Activated naive CD8-positive, alpha-beta T cell (primary cell): ENCODE measurements around the gene ELL2.
"Not testable (repeated sequence)": the region's sequence is repeated elsewhere in the genome, so short reads cannot be mapped to it uniquely, and the experiment has no call there.

Experiments used
- H3K27ac Mint-ChIP-seq: one replicate; pipeline ENCODE4 v1.8.0; 2021; ENCODE audit warnings: mixed read lengths
- H3K27me3 Mint-ChIP-seq: one replicate; pipeline ENCODE4 v1.8.0; 2021; ENCODE audit warnings: mixed read lengths
- H3K36me3 Mint-ChIP-seq: one replicate; pipeline ENCODE4 v1.8.0; 2021; ENCODE audit warnings: mixed read lengths
- H3K4me1 Mint-ChIP-seq: one replicate; pipeline ENCODE4 v1.8.0; 2021; ENCODE audit warnings: low read depth, mixed read lengths
- H3K4me3 Mint-ChIP-seq: one replicate; pipeline ENCODE4 v1.8.0; 2021; ENCODE audit warnings: mild to moderate bottlenecking, mixed read lengths
- H3K9me3 Mint-ChIP-seq: one replicate; pipeline ENCODE4 v1.8.0; 2021; ENCODE audit warnings: low read depth, mixed read lengths

Gene ELL2

DNA sequence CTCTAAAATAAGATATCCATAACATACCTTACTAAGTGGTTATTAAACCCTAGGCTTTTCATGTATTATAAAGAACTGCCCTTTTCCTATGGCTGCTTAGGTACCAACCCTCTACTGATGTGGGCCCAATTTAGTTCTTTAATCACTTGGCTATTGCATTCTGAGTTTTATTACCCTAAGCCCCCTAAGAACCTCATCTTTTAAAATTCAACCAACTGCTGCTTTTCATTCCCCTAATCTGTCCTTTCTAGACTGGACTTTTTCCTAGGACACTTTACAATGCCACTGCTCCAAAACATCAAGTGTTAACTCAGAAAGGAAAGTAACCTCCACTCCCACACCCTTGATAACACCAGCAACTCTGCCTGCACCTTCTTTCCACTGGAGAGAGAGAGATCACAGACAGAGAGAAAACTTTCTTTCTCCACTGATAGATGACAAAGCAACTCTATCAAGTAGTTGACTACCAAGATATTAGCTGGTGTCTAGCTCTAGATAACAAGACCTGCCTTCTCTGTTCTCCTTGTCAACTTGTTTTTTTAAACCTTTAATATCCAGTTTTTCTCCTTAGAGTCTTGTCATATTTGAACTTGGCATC is 27.3 kb downstream of the ELL2 start:
- peaks cover 18% of the 10 kb centered on the region for H3K36me3 Mint-ChIP-seq
- no peaks in the 10 kb centered on the region for H3K27me3 Mint-ChIP-seq
- H3K9me3 Mint-ChIP-seq, result no peaks in the 10 kb centered on the region
- H3K27ac Mint-ChIP-seq, result no peak overlapping the region
- H3K4me3 Mint-ChIP-seq, result no peak overlapping the region
- H3K4me1 Mint-ChIP-seq, result peaks cover 7% of the 10 kb centered on the region

DNA sequence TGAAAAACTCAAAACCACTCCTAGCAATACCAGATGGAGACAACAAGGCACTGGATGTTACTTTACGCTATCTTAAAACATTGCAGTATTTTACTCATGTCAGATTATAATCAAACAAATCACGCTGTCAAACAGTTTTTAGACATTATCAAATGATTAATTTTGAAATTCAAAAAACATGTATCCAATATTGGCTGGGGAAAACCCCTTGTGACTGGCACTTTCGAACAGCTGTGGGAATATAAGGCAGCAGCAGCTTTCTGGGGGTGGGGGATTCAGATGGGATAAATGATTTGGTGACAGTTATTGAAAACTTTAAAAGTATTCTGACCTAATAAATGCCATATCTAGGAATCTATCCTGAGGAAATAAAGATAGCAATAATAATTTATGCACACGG is 28.7 kb downstream of the ELL2 start:
- Mint-ChIP-seq H3K27ac (no peak overlapping the region), H3K4me1 (peaks cover 17% of the 10 kb centered on the region), H3K9me3 (no peaks in the 10 kb centered on the region), H3K36me3 (peaks cover 19% of the 10 kb centered on the region), H3K27me3 (no peaks in the 10 kb centered on the region), H3K4me3 (no peak overlapping the region)

DNA sequence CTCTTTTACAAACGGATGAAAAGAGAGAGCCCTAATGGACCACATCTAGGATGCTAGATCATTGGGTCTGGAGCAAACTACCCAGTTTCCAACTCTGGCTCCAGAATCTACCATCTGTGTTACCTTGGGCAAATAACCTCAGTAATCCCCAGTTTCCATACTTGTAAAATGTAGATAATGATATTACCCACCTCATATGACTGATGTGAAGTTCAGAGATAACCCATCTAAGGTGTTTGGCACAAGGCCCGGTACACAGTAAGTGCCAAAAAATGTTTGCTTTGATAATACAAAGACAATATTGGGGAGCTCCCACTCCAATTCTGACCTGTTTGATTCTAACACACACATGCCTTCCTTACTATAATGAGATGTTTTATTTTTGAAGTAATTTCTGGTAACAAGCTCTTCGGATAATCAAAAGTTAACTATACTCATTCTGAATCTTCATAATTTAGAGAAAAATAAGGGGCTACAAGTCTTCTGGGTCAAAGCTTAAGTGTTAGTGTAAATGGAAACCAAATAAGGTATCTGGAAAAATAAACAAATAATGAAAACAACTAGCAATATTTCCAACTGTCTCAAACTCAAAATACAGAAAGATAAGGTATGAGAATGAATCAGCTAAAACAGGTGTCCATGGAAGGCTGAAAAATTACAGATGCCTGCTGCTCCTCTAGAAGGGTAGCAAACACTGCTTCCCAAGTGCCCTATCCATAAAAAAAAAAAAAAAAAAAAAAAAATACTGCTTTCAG is 30.4 kb downstream of the ELL2 start:
- Mint-ChIP-seq H3K27me3 (no peaks in the 10 kb centered on the region), H3K27ac (no peak overlapping the region), H3K9me3 (no peaks in the 10 kb centered on the region), H3K36me3 (peaks cover 19% of the 10 kb centered on the region), H3K4me1 (peaks cover 20% of the 10 kb centered on the region), H3K4me3 (no peak overlapping the region)

DNA sequence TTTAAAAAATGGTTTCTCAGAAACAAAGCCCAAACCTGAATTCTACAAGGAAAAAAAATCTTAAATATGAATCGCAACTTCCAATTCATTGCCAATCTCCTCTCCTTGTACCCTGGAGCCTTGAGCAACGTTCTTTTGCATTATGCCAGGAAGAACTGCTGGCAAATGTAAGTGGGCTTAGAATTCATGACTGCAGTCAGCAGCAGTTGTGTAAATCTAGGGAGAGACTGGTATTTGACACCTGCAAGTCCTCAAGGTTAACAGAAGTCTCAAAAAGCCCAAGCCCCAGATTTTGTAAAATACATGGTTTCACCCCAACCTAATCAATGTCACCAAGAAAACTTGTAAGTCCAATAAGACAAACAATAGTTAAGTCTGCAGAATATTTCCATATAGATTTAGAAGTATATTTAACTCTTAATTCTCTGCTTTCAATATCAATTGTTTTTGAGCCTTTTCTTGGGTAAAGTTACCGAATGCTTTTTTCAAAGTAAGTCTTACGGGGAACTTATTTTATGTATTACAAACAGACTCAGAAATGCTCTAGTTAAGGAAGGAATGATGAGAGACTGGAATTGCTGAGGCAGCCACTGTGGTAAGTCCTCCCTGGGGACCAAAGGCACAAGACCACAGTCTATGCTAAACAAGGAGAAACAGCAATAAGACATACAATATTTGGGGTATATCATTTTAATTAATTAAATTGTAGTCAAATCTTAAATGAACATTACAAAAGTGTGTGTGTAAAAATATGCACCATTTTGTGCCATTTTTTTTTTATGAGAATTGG is 31.3 kb downstream of the ELL2 start:
- Mint-ChIP-seq H3K27ac (no peak overlapping the region), H3K4me3 (no peak overlapping the region), H3K9me3 (no peaks in the 10 kb centered on the region), H3K27me3 (no peaks in the 10 kb centered on the region), H3K4me1 (peaks cover 22% of the 10 kb centered on the region), H3K36me3 (peaks cover 12% of the 10 kb centered on the region)

DNA sequence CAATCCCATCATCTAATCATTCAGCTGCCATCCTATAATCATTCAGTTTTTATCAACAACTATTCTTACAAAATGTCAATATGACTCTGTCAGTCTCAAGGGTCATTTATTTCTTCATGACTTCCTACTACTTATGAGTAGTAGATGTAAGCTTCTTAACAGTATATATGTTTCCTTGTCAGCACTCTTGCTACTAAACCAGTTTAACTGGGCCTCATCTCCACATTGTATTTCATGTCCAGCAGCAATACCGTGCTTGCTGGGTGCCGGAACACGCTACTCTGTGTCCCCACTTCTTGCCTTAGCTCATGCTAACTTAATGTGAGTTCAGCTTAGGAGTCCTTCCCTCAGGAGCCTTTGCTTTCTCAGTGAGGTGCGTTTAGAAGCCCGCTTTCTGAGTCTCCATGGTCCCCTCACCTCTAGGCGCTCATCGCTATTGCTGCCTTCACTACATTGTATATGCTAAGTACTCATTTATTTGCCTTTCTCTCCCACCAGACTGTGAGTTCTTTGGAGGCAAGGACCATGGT is 32.9 kb downstream of the ELL2 start:
- peaks cover 12% of the 10 kb centered on the region for H3K36me3 Mint-ChIP-seq
- H3K27me3 Mint-ChIP-seq, result no peaks in the 10 kb centered on the region
- peaks cover 23% of the 10 kb centered on the region for H3K4me1 Mint-ChIP-seq
- H3K27ac Mint-ChIP-seq, result no peak overlapping the region
- peak overlapping the region; percentile 17 for H3K4me3 Mint-ChIP-seq
- H3K9me3 Mint-ChIP-seq, result no peaks in the 10 kb centered on the region

DNA sequence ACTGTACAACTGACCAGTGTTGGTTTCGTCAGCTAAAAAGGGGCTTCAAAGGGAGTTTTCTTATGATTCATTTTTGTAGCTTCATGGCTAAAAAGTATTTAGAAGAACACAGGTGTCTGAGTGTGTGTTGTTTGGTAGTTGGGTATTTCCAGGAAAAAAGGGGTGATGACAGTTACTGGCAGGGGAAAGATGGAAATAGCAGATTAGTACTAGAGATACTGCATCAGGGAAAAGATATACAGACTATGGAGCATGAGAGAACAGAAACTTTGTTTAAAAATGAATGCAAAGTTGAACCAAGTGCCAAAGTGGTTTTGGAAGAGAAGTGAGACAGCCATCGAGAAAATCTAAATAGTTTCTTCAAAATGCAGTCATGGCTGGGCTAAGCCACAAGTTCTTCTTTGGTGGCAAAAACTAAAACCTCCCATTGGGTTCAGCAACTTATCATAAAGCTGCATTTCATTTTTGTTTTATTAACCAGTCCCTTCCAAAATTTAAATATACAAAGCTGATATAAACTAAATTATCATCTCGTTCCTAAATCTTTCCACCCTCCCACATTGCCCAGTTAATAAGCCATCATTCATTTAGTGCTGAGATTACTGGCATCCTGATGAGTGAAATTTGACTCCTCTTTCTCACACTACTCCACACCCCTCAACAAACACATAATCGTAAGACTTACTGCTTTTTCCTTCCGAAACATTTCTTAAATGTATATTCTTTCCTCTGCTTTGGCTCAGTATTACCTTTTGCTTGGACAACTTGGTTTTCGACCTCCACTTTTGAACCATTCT is 33.5 kb downstream of the ELL2 start:
- peaks cover 24% of the 10 kb centered on the region for H3K4me1 Mint-ChIP-seq
- peak overlapping the region; percentile 17 for H3K4me3 Mint-ChIP-seq
- H3K27me3 Mint-ChIP-seq, result no peaks in the 10 kb centered on the region
- peaks cover 14% of the 10 kb centered on the region for H3K36me3 Mint-ChIP-seq
- H3K9me3 Mint-ChIP-seq, result no peaks in the 10 kb centered on the region
- peak overlapping the region; percentile 59 for H3K27ac Mint-ChIP-seq

DNA sequence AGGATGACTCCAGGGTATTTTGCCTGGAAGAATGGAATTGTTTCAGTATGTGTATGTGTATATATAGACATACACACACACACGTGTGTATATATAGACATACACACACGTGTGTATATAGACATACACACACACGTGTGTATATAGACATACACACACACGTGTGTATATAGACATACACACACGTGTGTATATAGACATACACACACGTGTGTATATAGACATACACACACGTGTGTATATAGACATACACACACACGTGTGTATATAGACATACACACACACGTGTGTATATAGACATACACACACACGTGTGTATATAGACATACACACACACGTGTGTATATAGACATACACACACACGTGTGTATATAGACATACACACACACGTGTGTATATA is 34.4 kb downstream of the ELL2 start:
- not testable (repeated sequence) for H3K4me3 Mint-ChIP-seq, H3K27ac Mint-ChIP-seq, H3K9me3 Mint-ChIP-seq, H3K27me3 Mint-ChIP-seq
- peaks cover 22% of the 10 kb centered on the region for H3K4me1 Mint-ChIP-seq
- H3K36me3 Mint-ChIP-seq, result peaks cover 15% of the 10 kb centered on the region

DNA sequence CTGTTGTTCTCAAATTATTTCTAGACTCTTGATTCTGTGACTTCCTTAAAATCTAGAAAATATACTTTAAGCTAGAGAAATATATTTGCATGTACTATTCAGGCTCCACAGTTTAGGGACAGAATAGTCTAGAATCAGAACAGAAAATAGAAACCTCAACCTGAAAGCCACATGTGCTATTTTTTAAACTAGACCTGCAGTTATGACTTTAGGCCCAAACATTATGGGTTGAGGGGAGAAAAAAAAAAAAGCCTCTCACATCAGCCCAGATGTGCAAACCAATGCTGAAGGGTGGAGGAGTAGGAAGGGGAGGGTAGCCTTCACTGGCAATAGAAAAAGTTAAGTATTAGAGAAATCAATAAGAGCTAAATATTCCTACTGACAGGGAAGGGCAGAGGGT is 35.7 kb downstream of the ELL2 start:
- peaks cover 10% of the 10 kb centered on the region for H3K36me3 Mint-ChIP-seq
- no peaks in the 10 kb centered on the region for H3K9me3 Mint-ChIP-seq
- H3K27me3 Mint-ChIP-seq, result no peaks in the 10 kb centered on the region
- peaks cover 22% of the 10 kb centered on the region for H3K4me1 Mint-ChIP-seq
- H3K27ac Mint-ChIP-seq, result no peak overlapping the region
- no peak overlapping the region for H3K4me3 Mint-ChIP-seq

DNA sequence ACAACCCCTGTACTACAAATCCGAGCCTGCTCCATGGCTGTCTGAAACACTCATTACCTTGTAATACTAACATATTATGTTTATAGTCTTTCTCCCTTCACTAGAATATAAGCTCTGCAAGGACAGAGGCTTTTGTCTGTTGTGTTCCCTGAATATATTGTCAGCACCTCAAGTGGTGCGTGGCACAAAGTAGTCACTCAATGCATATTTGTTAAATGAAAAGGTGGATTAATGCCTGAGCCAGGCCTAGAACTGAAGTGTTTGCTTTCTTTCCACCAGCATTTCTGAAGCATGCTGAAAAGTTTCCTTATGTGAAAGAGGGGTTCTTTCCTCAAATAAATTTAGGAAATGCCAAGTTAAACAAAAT is 36.3 kb downstream of the ELL2 start:
- no peak overlapping the region for H3K27ac Mint-ChIP-seq
- no peak overlapping the region for H3K4me3 Mint-ChIP-seq
- H3K36me3 Mint-ChIP-seq, result peaks cover 14% of the 10 kb centered on the region
- peaks cover 24% of the 10 kb centered on the region for H3K4me1 Mint-ChIP-seq
- H3K27me3 Mint-ChIP-seq, result no peaks in the 10 kb centered on the region
- H3K9me3 Mint-ChIP-seq, result no peaks in the 10 kb centered on the region

DNA sequence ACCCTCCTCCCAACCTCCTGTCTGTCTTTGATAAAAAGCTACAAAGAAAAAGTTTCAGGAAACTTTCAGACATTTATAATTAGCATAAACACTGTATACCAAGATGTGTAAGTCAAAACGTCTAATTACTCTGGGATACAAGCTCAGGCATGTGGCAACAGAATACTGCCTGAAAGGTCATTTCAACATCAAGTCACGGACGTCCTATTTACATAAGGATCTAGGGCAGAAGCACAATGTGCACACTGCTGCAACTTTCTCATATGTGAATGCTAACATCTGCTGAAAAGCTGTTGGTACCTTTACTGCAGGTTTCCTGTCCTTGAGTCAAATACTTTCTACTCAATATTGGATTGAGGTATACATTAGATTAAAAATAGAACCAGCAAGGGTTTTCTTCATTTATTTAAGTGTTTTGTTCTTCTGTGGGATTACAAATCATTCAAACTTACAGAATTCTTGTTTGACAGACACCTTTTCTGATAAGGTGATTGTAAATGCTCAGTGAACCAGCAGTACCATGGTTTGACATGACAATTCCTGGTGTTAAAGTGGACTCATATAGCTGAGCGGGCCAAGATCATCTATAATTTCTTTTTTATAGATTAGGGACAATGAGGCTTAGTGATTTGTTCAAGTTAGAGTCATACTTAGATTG is 36.8 kb downstream of the ELL2 start:
- H3K4me1 Mint-ChIP-seq, result peaks cover 24% of the 10 kb centered on the region
- no peaks in the 10 kb centered on the region for H3K27me3 Mint-ChIP-seq
- H3K4me3 Mint-ChIP-seq, result no peak overlapping the region
- H3K36me3 Mint-ChIP-seq, result peaks cover 14% of the 10 kb centered on the region
- no peaks in the 10 kb centered on the region for H3K9me3 Mint-ChIP-seq
- H3K27ac Mint-ChIP-seq, result no peak overlapping the region

DNA sequence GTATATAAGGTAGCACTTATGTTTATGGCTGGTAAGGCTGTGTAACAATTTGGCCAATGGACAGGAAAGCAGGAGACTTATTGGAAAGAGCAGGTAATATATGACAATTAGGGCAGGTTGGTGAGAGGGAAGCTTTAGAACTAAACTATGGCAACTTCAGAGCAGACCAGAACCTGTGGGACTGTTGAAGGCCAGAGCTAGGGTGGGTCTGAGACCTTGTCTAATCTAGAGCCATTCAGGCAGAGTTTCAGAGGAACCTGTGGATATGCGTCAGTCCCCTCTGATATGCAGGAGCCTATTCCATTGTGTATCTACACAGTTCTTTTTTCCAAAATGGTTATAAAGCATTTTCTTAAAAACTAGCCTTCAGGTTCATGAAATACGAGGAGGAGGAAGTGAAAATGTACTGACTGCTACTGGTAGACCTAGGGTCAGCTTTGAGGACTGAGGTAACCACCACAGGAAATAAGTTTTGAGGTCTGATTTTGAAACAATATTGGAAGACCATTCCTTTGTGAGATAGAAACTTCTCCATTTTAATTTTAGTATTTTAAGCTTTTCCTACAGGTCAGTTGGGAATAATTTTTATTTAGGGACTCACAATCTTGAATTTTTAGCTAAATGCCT is 37.6 kb downstream of the ELL2 start:
- H3K36me3 Mint-ChIP-seq, result peaks cover 16% of the 10 kb centered on the region
- H3K27me3 Mint-ChIP-seq, result no peaks in the 10 kb centered on the region
- H3K27ac Mint-ChIP-seq, result no peak overlapping the region
- H3K4me1 Mint-ChIP-seq, result peaks cover 24% of the 10 kb centered on the region
- no peak overlapping the region for H3K4me3 Mint-ChIP-seq
- H3K9me3 Mint-ChIP-seq, result no peaks in the 10 kb centered on the region

DNA sequence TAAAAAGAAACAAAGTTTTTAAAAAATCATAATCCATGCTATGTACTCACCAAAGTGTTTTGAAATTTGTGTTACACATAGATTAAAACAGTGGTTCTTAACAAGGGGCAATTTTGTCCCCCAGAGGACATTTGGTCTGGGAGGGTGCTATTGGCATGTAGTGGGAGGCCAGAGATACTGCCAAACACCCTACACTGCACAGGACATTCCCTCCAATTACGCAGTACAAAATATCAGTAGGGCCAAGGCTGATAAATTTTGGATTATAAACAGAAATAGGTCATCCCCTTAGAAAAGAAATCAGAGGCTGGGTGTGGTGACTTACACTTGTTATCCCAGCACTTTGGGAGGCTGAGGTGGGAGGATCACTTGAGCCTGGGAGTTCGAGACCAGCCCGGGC is 38.9 kb downstream of the ELL2 start:
- H3K9me3 Mint-ChIP-seq, result no peaks in the 10 kb centered on the region
- H3K36me3 Mint-ChIP-seq, result peaks cover 11% of the 10 kb centered on the region
- H3K27me3 Mint-ChIP-seq, result no peaks in the 10 kb centered on the region
- H3K4me1 Mint-ChIP-seq, result peaks cover 14% of the 10 kb centered on the region
- H3K27ac Mint-ChIP-seq, result no peak overlapping the region
- no peak overlapping the region for H3K4me3 Mint-ChIP-seq

DNA sequence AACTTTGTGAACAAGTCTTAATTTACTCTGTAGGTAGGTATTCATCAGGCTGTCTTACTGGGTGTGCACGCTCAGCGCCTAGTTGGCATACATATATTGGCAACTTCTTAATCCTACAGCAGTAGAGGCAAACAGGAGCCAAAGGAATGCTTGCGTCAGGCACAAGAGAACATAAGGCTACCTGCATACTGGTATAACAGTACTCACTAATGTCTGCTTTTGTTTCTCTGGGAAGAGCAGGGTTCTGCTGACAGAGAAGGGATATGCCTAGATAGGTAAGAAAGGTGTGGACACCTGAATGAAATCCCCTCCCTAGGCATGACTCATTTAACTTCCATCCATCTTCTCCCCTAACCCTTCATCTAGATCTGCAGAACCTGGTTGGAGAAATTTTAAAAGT is 40.1 kb downstream of the ELL2 start:
- no peaks in the 10 kb centered on the region for H3K9me3 Mint-ChIP-seq
- peaks cover 9% of the 10 kb centered on the region for H3K36me3 Mint-ChIP-seq
- no peaks in the 10 kb centered on the region for H3K27me3 Mint-ChIP-seq
- H3K4me3 Mint-ChIP-seq, result no peak overlapping the region
- no peak overlapping the region for H3K27ac Mint-ChIP-seq
- peaks cover 17% of the 10 kb centered on the region for H3K4me1 Mint-ChIP-seq

DNA sequence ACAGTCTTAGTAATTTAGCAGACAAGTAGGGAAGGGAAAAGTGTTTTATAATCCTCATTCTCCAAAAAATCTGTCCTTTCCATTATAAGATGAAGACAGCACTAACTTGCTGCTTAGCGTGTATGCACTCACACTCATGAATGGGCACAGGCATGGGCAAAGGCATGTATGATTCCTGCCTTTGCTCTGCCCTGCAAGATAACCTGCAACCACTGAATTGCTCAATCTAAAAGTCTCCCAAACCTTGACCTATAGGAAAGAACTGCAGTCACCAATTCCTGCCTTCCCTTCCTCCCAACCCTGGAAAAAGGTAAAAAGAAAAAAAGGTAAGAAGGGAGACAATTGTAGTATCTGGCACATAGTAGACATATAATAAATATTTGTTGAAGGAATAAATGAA is 40.8 kb downstream of the ELL2 start:
- no peaks in the 10 kb centered on the region for H3K9me3 Mint-ChIP-seq
- H3K4me3 Mint-ChIP-seq, result no peak overlapping the region
- H3K36me3 Mint-ChIP-seq, result peaks cover 12% of the 10 kb centered on the region
- no peaks in the 10 kb centered on the region for H3K27me3 Mint-ChIP-seq
- H3K27ac Mint-ChIP-seq, result no peak overlapping the region
- H3K4me1 Mint-ChIP-seq, result peaks cover 22% of the 10 kb centered on the region
